Stimulated activated CD8-positive, alpha-beta memory T cell treated with anti-CD3 and anti-CD28 coated beads, Interleukin-12 subunit alpha, Interleukin-12 subunit beta, amount 100 ng/mL, for 4 hours (primary cell): ENCODE data around the gene TMPRSS3.

ENCODE experiments used
- DNase-seq: peaks from one replicate; pipeline ENCODE4 v3.0.0-alpha.2; 2020; ENCODE audit warnings: low read depth

The TMPRSS3 gene

DNA sequence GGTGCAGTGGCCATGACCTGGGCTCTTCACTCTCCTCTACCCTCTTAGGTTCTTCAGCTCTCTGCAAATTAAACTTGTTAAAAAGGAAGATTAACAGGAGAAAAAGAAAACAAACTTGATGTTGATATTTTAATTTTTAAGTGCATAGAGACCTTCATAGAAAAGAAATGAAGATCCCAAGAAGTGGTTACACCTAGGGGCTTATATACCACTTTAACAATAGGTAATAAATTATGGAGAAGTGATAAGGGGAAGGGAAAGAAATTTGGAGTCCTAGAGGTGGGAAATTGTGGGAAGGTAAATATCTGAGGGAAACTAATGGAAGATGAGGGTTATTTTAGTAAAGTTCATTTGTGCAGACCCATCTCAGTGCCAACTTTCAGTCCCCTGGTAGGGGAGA is 64.2 kb downstream of the TMPRSS3 start:
- DNase-seq = no peak

- DNase-seq = no peak
Measured at GRCh38 chr21:42330380-42331371, 65.2 kb downstream of the TMPRSS3 start.

DNA sequence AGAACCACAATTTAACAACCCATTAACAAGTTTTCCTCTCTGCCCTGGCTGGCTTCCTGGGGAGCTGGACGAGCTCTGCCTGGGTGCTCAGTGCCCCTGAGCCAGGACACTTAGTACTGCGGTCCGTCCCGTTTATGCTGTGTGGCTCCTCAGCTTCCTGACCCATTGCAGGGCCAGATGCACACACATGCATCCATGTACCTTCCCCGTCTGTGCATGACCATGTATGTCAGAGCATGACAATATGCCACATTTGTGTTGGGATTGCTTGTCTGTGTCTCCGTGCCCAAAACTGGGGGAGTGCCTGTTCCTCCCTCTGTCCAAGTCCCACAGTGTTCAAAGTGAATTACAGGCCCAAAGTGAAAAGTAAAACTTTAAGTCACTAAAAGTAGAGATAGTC is 71.0 kb downstream of the TMPRSS3 start:
- no peak for DNase-seq
